ENCODE results near the gene TTYH1.

TTYH1 gene

DNA sequence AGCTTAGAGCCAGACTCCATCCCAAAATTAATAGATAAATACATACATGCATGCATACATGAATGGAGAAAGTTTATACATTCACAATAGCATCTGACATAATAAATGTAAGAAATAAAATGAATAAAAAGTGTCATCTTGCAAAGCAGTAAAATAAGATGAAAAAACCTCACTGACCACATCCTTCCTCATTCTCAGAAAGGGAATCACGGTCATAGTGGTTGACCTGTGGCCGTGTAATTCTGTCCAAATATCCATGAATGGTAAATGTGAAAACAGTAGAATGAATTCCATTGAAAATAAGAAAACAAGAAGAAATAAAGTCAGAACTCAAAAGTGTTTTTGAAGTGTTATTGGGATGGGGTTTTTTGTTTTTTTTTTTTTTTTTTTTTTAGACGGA lies 67.6 kb downstream of the TTYH1 start:
- no peak for DNase-seq (ENCODE audit: low read depth)

DNA sequence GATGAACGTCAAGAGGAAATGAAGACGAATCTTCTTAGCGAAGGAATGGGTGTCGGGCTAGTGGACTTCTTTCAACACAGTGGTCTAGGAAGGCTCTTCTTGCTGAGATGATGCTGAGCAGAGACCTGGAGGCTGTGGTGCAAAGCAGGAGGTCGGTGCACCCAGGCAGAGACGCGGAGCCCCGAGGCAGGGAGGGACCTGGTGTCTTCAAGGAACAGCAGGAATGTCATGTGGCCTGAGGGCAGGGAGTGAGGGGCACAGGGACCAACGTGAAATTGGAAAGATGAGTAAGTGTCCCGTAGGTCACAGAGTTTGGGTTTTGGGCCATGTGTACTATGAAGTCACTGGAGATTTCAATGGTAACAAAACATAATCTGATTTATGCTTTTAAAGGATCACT lies 69.2 kb downstream of the TTYH1 start:
- DNase-seq (ENCODE audit: low read depth), result no peak

DNA sequence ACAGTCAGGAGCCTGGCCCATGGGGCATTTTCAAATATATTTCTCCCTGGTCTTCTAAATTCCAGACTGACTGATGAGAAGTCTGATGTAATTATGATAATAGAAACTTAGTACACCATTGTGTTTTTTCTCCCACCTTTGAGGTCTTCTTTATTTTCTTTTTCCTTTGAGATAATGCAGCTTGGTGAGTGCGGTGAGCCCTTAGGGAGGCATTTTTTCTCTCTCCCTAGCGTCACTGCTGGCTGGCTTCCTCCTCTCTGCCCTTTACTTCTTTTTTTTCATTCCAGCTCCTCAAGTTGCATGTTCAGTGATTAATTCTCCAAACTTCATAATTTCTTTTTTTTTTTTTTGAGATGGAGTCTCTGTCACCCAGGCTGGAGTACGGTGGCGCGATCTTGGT lies 70.6 kb downstream of the TTYH1 start:
- no peak for DNase-seq (ENCODE audit: low read depth)

Measured in stimulated activated CD8-positive, alpha-beta memory T cell treated with anti-CD3 and anti-CD28 coated beads, Interleukin-7, amount 100 ng/mL, for 24 hours (primary cell).